Suppressor macrophage (primary cell): ENCODE results near the gene TSPAN32.
"Not testable (repeated sequence)": the region's sequence is repeated elsewhere in the genome, so short reads cannot be mapped to it uniquely, and the experiment has no call there.

Experiments used
- DNase-seq, 4 experiments: peaks; one replicate each; pipeline ENCODE4 v3.0.0-alpha.2; 2020 to 2022

Gene TSPAN32

DNA sequence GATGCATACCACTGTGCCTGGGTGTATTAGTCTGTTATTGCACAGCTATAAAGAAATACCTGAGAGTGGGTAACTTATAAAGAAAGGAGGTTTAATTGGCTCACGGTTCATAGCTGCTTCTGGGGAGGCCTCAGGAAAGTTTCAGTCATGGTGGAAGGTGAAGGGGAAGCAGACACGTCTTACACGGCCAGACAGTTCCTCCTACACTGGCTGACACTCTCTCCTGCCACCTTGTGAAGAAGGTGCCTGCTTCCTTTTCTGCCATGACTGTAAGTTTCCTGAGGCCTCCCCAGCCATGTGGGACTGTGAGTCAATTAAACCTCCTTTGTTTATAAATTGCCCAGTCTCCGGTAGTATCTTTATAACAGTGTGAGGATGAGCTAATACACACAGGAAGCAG is 41.7 kb downstream of the TSPAN32 start:
- no peak for DNase-seq

DNA sequence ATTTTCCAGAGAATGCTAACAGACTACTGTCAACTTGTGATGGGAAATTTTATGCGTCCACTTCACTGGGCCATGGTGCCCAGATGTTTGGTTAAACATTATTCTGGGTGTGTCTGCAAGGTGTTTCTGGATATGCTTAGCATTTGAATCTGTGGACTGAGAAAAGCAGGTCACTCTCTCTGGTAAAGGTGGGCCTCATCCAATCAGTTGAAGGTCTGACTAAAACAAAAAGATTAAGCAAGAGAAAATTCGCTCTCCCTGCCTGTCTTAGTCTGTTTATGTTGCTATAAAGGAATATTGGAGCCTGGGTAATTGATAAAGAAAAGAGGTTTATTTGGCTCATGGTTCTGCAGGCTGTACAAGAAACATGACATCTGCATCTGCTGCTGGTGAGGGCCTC is 43.2 kb downstream of the TSPAN32 start:
- DNase-seq, result no peak

GRCh38 chr11:2346014-2346413 is 44.2 kb downstream of the TSPAN32 start:
- DNase-seq, result no peak

GRCh38 chr11:2346586-2347307 is 44.9 kb downstream of the TSPAN32 start:
- no peak for DNase-seq

GRCh38 chr11:2347308-2347830 is 45.6 kb downstream of the TSPAN32 start:
- no peak for DNase-seq

DNA sequence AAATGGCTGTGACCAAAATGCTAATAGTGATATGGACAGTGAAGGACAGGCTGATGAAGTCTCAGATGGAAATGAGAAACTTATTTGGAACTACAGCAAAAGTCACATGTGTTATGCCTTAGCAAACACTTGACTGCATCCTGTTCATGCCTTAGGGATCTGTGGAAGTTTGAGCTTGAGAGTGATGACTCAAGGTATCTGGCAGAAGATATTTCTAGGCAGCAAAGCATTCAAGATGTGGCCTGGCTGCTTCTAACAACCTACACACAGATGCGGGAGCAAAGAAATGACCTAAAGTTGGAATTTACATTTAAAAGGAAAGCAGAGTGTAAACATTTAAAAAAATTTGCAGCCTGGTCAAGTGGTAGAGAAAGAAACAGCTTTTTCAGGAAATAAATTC is 47.2 kb downstream of the TSPAN32 start:
- DNase-seq, result no peak

DNA sequence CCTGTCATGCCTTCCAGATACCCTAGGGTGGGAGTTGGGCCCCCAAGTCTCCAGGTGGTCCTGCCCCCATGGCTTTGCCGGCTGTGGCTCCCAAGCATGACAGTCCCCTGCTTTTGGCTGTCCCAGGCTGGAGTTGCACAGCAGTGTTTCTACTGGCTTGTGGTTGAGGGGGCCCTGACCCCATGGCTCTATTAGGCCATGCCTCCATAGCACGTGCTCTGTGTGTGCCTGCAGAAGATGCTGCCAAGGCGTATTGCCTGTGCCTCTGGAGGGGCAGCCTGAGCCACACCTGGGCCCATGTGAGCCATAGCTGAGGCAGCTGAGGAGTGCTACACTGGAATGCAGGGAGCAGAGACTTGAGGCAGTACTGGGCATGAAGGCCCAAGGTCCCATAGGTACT is 49.9 kb downstream of the TSPAN32 start:
- no peak for DNase-seq

- DNase-seq, result no peak
Observed at GRCh38 chr11:2352420-2352819, 50.6 kb downstream of the TSPAN32 start.

DNA sequence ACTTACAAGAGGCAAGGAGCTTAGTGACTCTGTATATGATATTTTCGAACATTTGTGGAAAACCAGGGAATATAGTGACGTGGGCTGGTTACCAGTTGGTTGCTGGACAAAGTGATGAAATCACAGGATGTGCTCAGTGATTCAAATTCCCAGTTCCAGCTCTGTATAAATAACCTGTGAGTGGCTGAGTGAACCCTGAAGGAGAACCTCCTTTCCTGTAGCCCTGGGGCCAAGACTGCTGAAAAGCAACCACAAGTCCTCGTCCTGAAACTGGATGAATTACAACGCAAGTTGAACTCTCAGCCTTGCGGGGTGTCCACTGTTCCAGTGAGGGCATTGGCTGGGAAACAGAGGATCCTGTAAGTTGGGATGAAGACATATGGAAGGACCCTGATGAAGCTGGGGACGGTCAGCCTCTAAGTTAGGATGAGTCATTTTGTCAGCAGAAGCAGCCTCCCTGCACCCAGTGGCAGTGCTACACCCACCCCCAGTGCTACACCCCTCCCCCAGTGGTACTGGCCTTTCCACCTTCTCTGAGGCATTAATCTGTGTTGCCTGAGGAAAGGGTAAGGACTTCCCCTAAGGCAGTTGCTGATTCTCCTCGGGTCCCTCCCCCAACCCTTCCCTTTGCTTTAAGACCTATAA is 53.3 kb downstream of the TSPAN32 start:
- DNase-seq, result no peak

- no peak for DNase-seq
Observed at GRCh38 chr11:2357246-2357645, 55.4 kb downstream of the TSPAN32 start.

DNA sequence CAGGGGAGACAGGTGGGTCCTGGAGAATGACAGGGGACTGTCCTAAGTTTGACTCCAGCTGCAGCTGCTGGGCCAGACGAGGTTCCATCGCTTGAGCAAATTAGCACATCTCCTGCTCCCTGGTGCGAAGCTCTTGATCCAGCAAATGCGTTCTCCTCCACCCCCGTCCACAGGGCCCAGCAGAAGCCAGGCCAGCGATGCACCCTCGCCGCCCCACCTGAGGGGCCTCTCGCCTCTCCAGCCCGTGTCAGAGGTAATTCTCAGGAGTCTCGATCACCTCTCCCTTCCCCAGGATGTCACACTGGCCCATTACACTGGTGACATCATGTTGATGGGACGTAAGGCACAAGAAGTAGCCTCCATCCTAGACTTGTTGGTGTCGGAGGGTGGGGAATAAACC is 55.8 kb downstream of the TSPAN32 start:
- DNase-seq, result not testable (repeated sequence)

DNA sequence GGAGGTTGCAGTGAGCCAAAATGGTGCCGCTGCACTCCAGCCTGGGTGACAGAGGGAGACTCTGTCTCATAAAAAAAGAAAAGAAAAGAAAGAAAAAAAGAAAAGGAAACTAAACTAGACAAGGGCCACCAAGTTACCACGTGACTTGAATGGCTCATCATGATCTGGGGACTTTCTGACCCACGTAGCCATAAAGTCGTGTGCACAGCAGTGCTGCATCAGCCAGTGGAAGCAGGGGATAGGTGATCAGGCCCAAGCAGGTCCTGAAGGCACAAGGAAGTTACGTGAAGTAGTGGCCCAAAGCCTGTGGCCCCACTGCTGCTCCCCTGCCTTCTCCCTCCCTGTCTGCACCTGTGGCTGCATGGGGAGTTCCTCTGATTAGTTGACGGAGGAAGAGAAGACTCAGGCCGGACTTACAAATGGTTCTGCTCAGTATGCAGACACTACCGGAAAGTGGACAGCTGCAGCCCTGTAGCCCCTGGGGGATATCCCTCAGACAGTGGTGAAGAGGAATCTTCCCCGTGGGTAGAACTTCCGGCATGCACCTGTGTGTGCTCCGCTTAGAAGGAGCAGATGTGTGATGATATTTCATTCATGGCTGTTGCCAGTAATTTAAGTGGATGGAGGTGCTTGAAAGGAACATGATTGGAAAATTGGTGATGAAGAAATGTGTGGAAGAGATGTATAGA is 57.1 kb downstream of the TSPAN32 start:
- DNase-seq, result no peak

DNA sequence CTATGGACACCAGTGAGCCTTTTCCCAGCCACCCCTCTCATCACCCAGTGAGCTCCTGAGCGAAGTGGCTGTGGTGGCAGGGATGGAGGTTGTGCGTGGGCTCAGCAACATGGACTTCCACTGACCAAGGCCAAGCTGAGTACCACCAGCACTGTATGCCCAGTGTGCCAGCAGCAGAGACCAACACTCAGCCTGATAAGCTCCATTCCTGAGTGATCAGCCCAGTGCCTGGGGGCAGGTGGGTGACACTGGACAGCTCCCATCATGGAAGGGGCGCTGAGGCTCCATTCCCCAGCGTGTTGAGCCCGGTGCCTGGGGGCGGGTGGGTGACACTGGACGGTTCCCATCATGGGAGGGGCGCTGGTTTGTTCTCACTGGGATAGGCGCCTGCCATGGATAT is 57.7 kb downstream of the TSPAN32 start:
- DNase-seq, result no peak

- no peak for DNase-seq
Observed at GRCh38 chr11:2360081-2360642, 58.3 kb downstream of the TSPAN32 start.

- DNase-seq, result peak in 1 of 4 experiments; percentile 21
Observed at GRCh38 chr11:2361565-2361964, 59.8 kb downstream of the TSPAN32 start.

DNA sequence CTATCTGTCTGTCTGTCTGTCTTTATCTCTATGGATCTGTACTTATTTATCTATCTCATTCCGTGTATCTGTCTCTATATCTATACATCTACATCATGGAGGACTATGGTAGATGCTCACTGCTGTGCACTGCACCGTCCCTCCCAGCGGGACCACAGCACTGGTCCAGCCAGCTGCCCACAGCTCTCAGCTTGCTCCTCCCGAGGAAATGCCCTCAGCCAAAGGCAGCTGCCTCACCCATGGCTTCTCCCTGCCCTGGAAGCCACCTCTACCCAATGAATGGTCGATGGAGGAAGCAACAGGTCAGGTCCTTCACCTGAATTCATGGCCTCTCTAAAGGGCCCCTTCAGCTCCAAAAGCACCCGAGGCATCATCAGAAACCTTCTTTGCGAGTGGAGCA is 60.6 kb downstream of the TSPAN32 start:
- DNase-seq, result no peak

DNA sequence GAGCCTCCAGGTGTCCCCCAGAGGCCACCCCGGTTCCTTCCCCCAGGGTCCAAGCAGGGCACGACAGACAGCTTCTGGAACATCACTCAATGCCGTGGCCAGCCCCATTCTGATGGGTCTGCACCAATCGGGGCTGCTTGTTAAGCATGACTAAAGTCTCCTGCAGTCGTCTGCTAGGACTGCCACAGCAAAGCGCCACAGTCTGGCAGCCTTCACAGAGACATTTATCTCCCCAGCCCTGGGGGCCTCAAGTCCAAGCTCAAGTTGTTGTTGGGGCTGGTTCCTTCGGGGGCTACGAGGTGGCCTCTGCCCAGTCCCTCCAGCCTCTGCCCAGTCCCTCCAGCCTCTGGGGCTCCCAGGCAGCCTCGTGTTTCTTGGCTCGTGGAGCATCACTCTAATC is 61.3 kb downstream of the TSPAN32 start:
- DNase-seq, result no peak

- DNase-seq, result no peak
Observed at GRCh38 chr11:2363577-2364370, 62.0 kb downstream of the TSPAN32 start.

DNA sequence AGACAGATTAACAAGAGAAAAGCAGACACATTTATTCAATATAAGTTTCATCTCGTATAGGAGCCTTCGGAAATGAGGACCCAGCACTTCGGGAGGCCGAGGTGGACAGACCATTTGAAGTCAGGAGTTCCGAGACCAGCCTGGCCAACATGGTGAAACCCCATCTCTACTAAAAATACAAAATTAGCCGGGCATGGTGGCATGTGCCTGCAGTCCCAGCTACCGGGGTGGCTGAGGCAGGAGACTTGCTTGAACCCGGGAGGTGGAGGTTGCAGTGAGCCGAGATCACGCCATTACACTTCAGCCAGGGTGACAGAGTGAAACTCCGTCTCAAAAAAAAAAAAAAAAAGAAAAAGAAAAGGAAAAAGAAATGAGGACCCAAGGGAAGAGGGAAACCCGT is 62.6 kb downstream of the TSPAN32 start:
- DNase-seq, result not testable (repeated sequence)

GRCh38 chr11:2365571-2366210 is 63.9 kb downstream of the TSPAN32 start:
- peak in 1 of 4 experiments; percentile 20 for DNase-seq

DNA sequence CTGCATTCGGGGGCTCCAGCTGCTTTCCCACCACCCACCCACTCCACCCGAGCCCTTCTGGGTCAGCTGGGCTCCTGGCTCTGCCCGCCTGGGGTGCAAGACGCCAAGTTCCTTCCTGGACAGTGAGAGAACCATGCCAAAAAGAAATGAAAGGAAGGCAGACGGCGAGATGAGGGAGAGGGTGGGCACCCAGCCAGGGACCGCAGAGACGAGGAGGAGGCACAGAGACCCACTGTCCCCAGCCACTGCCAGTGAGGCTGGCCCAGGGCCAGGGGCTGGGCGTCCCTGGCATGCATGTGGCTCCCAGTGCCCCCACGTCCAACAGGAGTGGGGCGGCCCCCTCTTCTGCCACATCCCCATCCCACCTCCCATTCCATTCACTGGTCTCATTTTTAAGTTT is 64.5 kb downstream of the TSPAN32 start:
- no peak for DNase-seq

GRCh38 chr11:2366733-2367132 is 64.9 kb downstream of the TSPAN32 start:
- no peak for DNase-seq
